Measurements from ENCODE around the gene POLR2J2.
"Not testable (repeated sequence)": the region's sequence is repeated elsewhere in the genome, so short reads cannot be mapped to it uniquely, and the experiment has no call there.

The POLR2J2 gene

GRCh38 chr7:102713691-102714080, 42.2 kb upstream of the POLR2J2 start:
- H3K9ac ChIP-seq (ENCODE audit: low read depth, low read length, poor library complexity); H2BK5ac ChIP-seq (ENCODE audit: low read length); H3K4me2 ChIP-seq (ENCODE audit: insufficient read depth, low read length, poor library complexity, severe bottlenecking); H3K4me3 ChIP-seq (ENCODE audit: low read length in 2 of 2); H3K4me1 ChIP-seq (ENCODE audit: control insufficient read depth in 2 of 2, insufficient read depth in 1 of 2, low read depth in 1 of 2, low read length in 2 of 2); H3K4ac ChIP-seq (ENCODE audit: low read length); DNase-seq (ENCODE audit: low spot score); H3K23ac ChIP-seq (ENCODE audit: low read depth, low read length, poor library complexity); H3K27ac ChIP-seq (replicated peaks; ENCODE audit: low read length); H2AK5ac ChIP-seq (ENCODE audit: low read depth, low read length); H3K9me3 ChIP-seq (replicated peaks in 1 of 2; ENCODE audit: control insufficient read depth in 2 of 2, insufficient read depth in 1 of 2, low read depth in 1 of 2, low read length in 2 of 2); H2BK120ac ChIP-seq (ENCODE audit: low read depth, low read length); H4K91ac ChIP-seq (ENCODE audit: low read depth, low read length, poor library complexity); H3K79me1 ChIP-seq (ENCODE audit: low read depth, low read length); H2BK15ac ChIP-seq (ENCODE audit: low read length); H3K18ac ChIP-seq (ENCODE audit: low read length); H2BK12ac ChIP-seq (ENCODE audit: low read length); H3K14ac ChIP-seq (ENCODE audit: low read length); H3K36me3 ChIP-seq (replicated peaks in 1 of 2; ENCODE audit: control insufficient read depth in 2 of 2, insufficient read depth in 2 of 2, low read length in 2 of 2); H3K27me3 ChIP-seq (ENCODE audit: control insufficient read depth in 3 of 3, insufficient read depth in 3 of 3, low read depth in 1 of 3, low read length in 3 of 3); H4K8ac ChIP-seq (ENCODE audit: low read depth, low read length); H2AFZ ChIP-seq (ENCODE audit: low read length): not testable (repeated sequence)
- WGBS, 2 donors (ENCODE audit: extremely low coverage in 2 of 2, insufficient read length in 2 of 2, insufficient replicate concordance in 1 of 2), result no CpG with 5 or more reads among the region's 1 CpG

DNA sequence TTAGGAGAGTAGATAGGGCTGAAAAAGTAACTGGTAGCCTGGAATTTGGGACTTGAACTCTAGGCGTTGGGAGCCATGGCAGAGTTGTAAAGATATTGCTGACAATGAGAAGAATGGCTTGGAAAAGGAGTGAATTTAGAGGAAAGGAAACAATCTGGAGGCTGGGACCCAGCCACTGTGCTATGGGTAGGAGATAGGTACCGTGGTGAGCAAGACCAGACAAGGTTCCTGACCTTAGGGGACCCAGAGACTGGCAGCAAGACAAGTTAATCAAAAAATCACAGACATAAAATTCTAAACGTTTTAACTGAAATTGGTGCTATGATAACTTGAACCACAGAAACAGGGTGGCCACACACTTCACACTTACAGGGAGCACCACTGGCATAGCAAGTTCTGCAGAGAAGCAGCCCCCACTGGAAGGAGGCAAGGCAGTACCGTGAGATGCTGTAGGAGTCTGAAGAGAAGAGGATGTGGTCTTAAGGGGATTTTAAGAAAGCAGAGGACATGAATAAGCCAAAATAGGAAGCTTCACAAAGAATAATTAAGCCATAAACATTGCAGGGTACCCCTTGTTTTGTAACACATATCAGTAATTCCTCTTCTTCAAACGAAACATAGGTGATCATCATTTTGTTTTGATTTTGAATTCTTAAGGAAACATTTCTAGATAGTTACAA, 41.7 kb upstream of the POLR2J2 start:
- H2BK120ac ChIP-seq (ENCODE audit: low read depth, low read length); H2AK5ac ChIP-seq (ENCODE audit: low read depth, low read length); H3K18ac ChIP-seq (ENCODE audit: low read length); DNase-seq (ENCODE audit: low spot score); H2AFZ ChIP-seq (ENCODE audit: low read length); H2BK12ac ChIP-seq (ENCODE audit: low read length); H3K27ac ChIP-seq (replicated peaks; ENCODE audit: low read length); H2BK5ac ChIP-seq (ENCODE audit: low read length); H3K23ac ChIP-seq (ENCODE audit: low read depth, low read length, poor library complexity); H4K8ac ChIP-seq (ENCODE audit: low read depth, low read length); H3K9ac ChIP-seq (ENCODE audit: low read depth, low read length, poor library complexity); H4K91ac ChIP-seq (ENCODE audit: low read depth, low read length, poor library complexity); H3K9me3 ChIP-seq (replicated peaks in 1 of 2; ENCODE audit: control insufficient read depth in 2 of 2, insufficient read depth in 1 of 2, low read depth in 1 of 2, low read length in 2 of 2); H3K4ac ChIP-seq (ENCODE audit: low read length); H3K79me1 ChIP-seq (ENCODE audit: low read depth, low read length); H3K4me3 ChIP-seq (ENCODE audit: low read length in 2 of 2); H3K4me2 ChIP-seq (ENCODE audit: insufficient read depth, low read length, poor library complexity, severe bottlenecking); H3K27me3 ChIP-seq (ENCODE audit: control insufficient read depth in 3 of 3, insufficient read depth in 3 of 3, low read depth in 1 of 3, low read length in 3 of 3); H2BK15ac ChIP-seq (ENCODE audit: low read length); H3K36me3 ChIP-seq (replicated peaks in 1 of 2; ENCODE audit: control insufficient read depth in 2 of 2, insufficient read depth in 2 of 2, low read length in 2 of 2); H3K14ac ChIP-seq (ENCODE audit: low read length); H3K4me1 ChIP-seq (ENCODE audit: control insufficient read depth in 2 of 2, insufficient read depth in 1 of 2, low read depth in 1 of 2, low read length in 2 of 2): not testable (repeated sequence)
- no CpG with 5 or more reads among the region's 5 CpGs for WGBS, 2 donors (ENCODE audit: extremely low coverage in 2 of 2, insufficient read length in 2 of 2, insufficient replicate concordance in 1 of 2)

- WGBS, 2 donors (ENCODE audit: extremely low coverage in 2 of 2, insufficient read length in 2 of 2, insufficient replicate concordance in 1 of 2), result no CpG with 5 or more reads among the region's 9 CpGs
- H3K4me1 ChIP-seq (ENCODE audit: control insufficient read depth in 2 of 2, insufficient read depth in 1 of 2, low read depth in 1 of 2, low read length in 2 of 2); H3K14ac ChIP-seq (ENCODE audit: low read length); H3K4ac ChIP-seq (ENCODE audit: low read length); H3K36me3 ChIP-seq (replicated peaks in 1 of 2; ENCODE audit: control insufficient read depth in 2 of 2, insufficient read depth in 2 of 2, low read length in 2 of 2); H3K79me1 ChIP-seq (ENCODE audit: low read depth, low read length); H2BK5ac ChIP-seq (ENCODE audit: low read length); H3K9me3 ChIP-seq (replicated peaks in 1 of 2; ENCODE audit: control insufficient read depth in 2 of 2, insufficient read depth in 1 of 2, low read depth in 1 of 2, low read length in 2 of 2); H3K23ac ChIP-seq (ENCODE audit: low read depth, low read length, poor library complexity); H4K91ac ChIP-seq (ENCODE audit: low read depth, low read length, poor library complexity); H2BK120ac ChIP-seq (ENCODE audit: low read depth, low read length); H3K9ac ChIP-seq (ENCODE audit: low read depth, low read length, poor library complexity); H3K18ac ChIP-seq (ENCODE audit: low read length); DNase-seq (ENCODE audit: low spot score); H3K4me2 ChIP-seq (ENCODE audit: insufficient read depth, low read length, poor library complexity, severe bottlenecking); H2AK5ac ChIP-seq (ENCODE audit: low read depth, low read length); H2AFZ ChIP-seq (ENCODE audit: low read length); H2BK12ac ChIP-seq (ENCODE audit: low read length); H3K27ac ChIP-seq (replicated peaks; ENCODE audit: low read length); H3K4me3 ChIP-seq (ENCODE audit: low read length in 2 of 2); H4K8ac ChIP-seq (ENCODE audit: low read depth, low read length); H2BK15ac ChIP-seq (ENCODE audit: low read length); H3K27me3 ChIP-seq (ENCODE audit: control insufficient read depth in 3 of 3, insufficient read depth in 3 of 3, low read depth in 1 of 3, low read length in 3 of 3): not testable (repeated sequence)
Observed at GRCh38 chr7:102698962-102699750, 27.7 kb upstream of the POLR2J2 start.

DNA sequence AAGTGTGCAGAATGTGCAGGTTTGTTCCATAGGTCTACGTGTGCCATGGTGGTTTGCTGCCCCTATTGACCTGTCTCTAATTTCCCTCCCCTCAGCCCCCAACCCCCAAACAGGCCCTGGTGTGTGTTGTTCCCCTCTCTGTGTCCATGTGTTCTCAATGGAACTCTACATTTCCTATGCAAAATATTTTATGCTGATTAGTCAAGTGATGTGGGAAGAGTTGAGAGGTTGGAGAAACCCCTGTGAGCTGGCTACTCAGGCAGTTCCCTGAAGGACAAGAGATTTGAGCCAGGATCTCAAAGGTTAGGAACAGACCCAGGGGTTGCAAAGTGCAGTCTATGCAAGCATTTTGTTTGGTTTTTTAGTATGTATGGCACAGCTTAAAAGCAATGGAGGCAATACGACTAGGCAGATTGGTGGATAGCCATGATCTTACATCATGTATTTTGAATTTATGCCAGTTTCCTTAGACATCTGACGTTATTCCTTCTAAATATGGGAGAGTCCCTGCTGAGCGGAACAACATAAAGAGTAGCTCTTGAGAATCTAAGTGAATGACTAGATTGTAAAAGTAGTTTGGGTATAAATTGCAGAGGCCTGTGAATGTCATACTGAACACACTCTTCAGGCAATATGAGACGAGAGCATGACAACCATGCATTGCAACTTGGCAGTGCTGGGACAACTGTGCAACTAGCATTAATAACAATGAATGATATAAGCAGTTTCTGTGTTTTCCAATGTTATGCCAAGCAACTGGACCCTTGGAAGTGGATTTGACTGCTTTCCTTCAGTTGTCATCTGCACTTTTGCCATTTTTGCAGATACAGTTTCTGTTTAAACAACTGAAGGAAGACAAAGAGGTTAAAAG, 26.4 kb upstream of the POLR2J2 start:
- H3K9me3 ChIP-seq (replicated peaks in 1 of 2; ENCODE audit: control insufficient read depth in 2 of 2, insufficient read depth in 1 of 2, low read depth in 1 of 2, low read length in 2 of 2); H2BK15ac ChIP-seq (ENCODE audit: low read length); H3K27me3 ChIP-seq (ENCODE audit: control insufficient read depth in 3 of 3, insufficient read depth in 3 of 3, low read depth in 1 of 3, low read length in 3 of 3); H3K4me3 ChIP-seq (ENCODE audit: low read length in 2 of 2); H3K4me1 ChIP-seq (ENCODE audit: control insufficient read depth in 2 of 2, insufficient read depth in 1 of 2, low read depth in 1 of 2, low read length in 2 of 2); H2BK5ac ChIP-seq (ENCODE audit: low read length); H2BK120ac ChIP-seq (ENCODE audit: low read depth, low read length); H3K4ac ChIP-seq (ENCODE audit: low read length); H3K23ac ChIP-seq (ENCODE audit: low read depth, low read length, poor library complexity); H3K14ac ChIP-seq (ENCODE audit: low read length); H2BK12ac ChIP-seq (ENCODE audit: low read length); DNase-seq (ENCODE audit: low spot score); H3K4me2 ChIP-seq (ENCODE audit: insufficient read depth, low read length, poor library complexity, severe bottlenecking); H3K27ac ChIP-seq (replicated peaks; ENCODE audit: low read length); H4K8ac ChIP-seq (ENCODE audit: low read depth, low read length); H3K9ac ChIP-seq (ENCODE audit: low read depth, low read length, poor library complexity); H2AFZ ChIP-seq (ENCODE audit: low read length); H3K18ac ChIP-seq (ENCODE audit: low read length); H3K79me1 ChIP-seq (ENCODE audit: low read depth, low read length); H3K36me3 ChIP-seq (replicated peaks in 1 of 2; ENCODE audit: control insufficient read depth in 2 of 2, insufficient read depth in 2 of 2, low read length in 2 of 2); H4K91ac ChIP-seq (ENCODE audit: low read depth, low read length, poor library complexity); H2AK5ac ChIP-seq (ENCODE audit: low read depth, low read length): not testable (repeated sequence)
- no CpG with 5 or more reads among the region's 5 CpGs for WGBS, 2 donors (ENCODE audit: extremely low coverage in 2 of 2, insufficient read length in 2 of 2, insufficient replicate concordance in 1 of 2)

Data from neuronal stem cell (in vitro differentiated cells).